ENCODE data around the gene TMEM120B.

TMEM120B gene

DNA sequence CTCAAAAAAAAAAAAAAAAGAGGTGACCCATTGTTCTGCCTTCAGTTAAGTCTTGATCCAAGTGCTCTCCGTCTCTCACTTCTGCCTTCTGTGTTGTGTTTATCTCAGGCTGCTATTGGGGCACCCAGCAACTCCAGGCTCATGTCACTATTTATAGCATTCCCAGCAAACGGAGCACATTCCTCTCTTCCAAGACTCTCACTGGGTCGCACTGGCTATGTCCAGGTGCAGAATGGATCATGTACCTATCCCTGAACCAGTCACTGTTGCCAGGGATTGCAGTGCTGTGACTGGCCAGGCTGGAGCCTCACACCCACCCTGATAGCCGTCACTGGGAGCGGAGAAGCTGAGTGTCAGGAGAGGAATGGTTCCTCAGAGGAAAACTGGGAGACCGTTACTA is 49.7 kb downstream of the TMEM120B start:
- ChIA-PET POLR2A (no interaction called here), CTCF (no interaction called here)
- no peak for DNase-seq (ENCODE audit: extremely low spot score)
- TF ChIP-seq FOXM1 (IDR thresholded peaks at IDR 0.05; ENCODE audit: borderline replicate concordance), result no peak
- TF ChIP-seq TARDBP (IDR thresholded peaks at IDR 0.05), result no peak
- no peak for TF ChIP-seq SP1 (IDR thresholded peaks at IDR 0.05)
- no peak for TF ChIP-seq HDGF (IDR thresholded peaks at IDR 0.05; ENCODE audit: borderline replicate concordance)
- TF ChIP-seq SUZ12 (IDR thresholded peaks at IDR 0.05), result no peak
- no peak for TF ChIP-seq ELF4 (IDR thresholded peaks at IDR 0.05)
- no peak for TF ChIP-seq ARNT (IDR thresholded peaks at IDR 0.05)
- no peak for TF ChIP-seq LEF1 (IDR thresholded peaks at IDR 0.05; ENCODE audit: borderline replicate concordance)
- TF ChIP-seq L3MBTL2 (conservative IDR thresholded peaks at IDR 0.05), result no peak
- TF ChIP-seq ZNF384 (IDR thresholded peaks at IDR 0.05), result no peak
- no peak for TF ChIP-seq CTBP1 (IDR thresholded peaks at IDR 0.05; ENCODE audit: borderline replicate concordance)
- TF ChIP-seq BHLHE40 (IDR thresholded peaks at IDR 0.05; ENCODE audit: borderline replicate concordance), result no peak
- TF ChIP-seq FOXA1 (IDR thresholded peaks at IDR 0.05), result no peak
- TF ChIP-seq, protein P1, sequence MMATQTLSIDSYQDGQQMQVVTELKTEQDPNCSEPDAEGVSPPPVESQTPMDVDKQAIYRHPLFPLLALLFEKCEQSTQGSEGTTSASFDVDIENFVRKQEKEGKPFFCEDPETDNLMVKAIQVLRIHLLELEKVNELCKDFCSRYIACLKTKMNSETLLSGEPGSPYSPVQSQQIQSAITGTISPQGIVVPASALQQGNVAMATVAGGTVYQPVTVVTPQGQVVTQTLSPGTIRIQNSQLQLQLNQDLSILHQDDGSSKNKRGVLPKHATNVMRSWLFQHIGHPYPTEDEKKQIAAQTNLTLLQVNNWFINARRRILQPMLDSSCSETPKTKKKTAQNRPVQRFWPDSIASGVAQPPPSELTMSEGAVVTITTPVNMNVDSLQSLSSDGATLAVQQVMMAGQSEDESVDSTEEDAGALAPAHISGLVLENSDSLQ (IDR thresholded peaks at IDR 0.05), result no peak
- no peak for TF ChIP-seq NFRKB (IDR thresholded peaks at IDR 0.05)
- TF ChIP-seq FOXK2 (IDR thresholded peaks at IDR 0.05), result no peak

DNA sequence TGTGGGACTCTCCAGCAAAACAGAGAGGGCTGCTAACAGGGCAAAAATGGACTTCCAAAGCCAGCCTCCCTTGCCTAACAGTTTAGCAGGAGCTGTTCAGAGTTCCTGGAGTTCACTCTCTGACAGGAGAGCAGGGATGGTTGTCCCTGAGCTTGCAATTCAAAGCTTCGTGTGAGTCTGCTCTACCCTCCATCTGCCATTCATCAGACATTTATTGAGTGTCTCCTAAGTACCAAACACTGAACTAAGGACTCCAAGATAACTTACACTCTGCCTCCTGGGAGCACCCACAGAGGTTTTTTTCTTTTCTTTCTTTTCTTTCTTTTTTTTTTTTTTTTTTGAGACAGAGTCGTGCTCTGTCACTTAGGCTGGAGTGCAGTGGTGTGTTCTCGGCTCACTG is 52.3 kb downstream of the TMEM120B start:
- no peak for TF ChIP-seq FOXM1 (IDR thresholded peaks at IDR 0.05; ENCODE audit: borderline replicate concordance)
- no peak for TF ChIP-seq NFRKB (IDR thresholded peaks at IDR 0.05)
- TF ChIP-seq BHLHE40 (IDR thresholded peaks at IDR 0.05; ENCODE audit: borderline replicate concordance), result no peak
- no peak for TF ChIP-seq HDGF (IDR thresholded peaks at IDR 0.05; ENCODE audit: borderline replicate concordance)
- TF ChIP-seq CTBP1 (IDR thresholded peaks at IDR 0.05; ENCODE audit: borderline replicate concordance), result no peak
- no peak for TF ChIP-seq ZNF384 (IDR thresholded peaks at IDR 0.05)
- TF ChIP-seq FOXA1 (IDR thresholded peaks at IDR 0.05), result no peak
- no peak for DNase-seq (ENCODE audit: extremely low spot score)
- ChIA-PET POLR2A (no interaction called here), CTCF (no interaction called here)

DNA sequence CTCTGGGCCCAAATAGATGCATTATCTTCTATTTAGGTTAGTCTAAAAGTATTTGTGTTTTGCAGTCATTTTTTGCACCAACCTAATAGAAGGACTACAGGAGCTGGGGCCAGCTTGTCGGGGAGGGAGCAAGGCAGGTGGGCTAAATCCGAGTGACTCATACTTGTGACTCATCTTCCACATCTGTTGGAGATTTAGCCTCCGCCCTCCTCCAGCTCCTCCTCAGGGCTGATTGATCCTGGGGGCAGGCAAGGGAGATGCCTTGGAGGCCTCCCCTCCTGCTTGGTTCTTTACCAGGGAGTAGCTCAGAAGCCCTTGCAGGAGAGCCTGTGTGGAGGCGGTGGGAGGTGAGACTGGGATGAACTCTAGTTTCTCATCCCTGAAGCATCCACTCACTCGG is 53.0 kb downstream of the TMEM120B start:
- ChIA-PET POLR2A (interaction anchor here (0.8 kb wide), 1 partner anchor 52 kb away, joined by 3 read pairs; no protein-coding TSS in a partner anchor), CTCF (interaction anchor here (0.8 kb wide), 1 partner anchor 29 kb away, joined by 3 read pairs; no protein-coding TSS in a partner anchor)
- no peak for TF ChIP-seq LEF1 (IDR thresholded peaks at IDR 0.05; ENCODE audit: borderline replicate concordance)
- TF ChIP-seq HDGF (IDR thresholded peaks at IDR 0.05; ENCODE audit: borderline replicate concordance), result no peak
- no peak for DNase-seq (ENCODE audit: extremely low spot score)

DNA sequence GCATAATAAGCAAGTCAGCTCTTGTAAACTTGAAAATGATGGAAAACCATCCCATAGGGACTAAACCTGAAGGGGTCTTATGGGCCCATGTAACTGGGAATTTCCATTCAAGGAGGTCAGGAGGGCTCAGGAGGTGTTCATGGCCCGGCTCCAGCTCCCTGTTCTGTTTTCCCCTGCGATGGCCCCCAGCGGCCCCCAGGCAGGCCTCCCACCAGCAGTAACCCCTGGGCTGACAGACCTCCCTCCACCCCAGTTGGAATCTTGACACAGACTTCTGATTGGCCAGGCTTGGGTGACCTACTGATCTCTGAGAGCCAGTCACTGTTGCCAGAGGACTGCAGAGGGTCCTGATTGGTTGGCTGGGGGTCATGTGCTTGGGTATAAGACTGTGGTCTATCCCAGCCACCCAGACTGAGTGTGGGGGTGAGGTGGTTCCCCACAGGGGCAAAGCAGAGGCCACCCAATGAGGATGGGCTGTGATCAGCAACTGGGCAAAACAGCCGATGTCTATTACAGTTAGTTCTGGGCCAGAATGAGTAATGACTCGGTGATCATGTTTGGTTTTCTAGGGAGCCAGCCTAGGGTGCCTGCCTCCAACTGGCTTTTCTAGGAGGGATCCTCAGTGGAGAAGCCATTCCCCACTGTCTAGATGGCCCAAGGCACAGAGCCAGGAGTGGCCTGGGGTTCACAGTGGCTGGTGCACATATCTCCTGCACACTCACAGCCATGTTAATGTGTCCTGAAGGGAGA is 53.9 kb downstream of the TMEM120B start:
- TF ChIP-seq ELF4 (IDR thresholded peaks at IDR 0.05) (no peak), HDGF (IDR thresholded peaks at IDR 0.05; ENCODE audit: borderline replicate concordance) (no peak), CTBP1 (IDR thresholded peaks at IDR 0.05; ENCODE audit: borderline replicate concordance) (no peak), FOXK2 (IDR thresholded peaks at IDR 0.05) (no peak), ARNT (IDR thresholded peaks at IDR 0.05) (no peak), FOXA1 (IDR thresholded peaks at IDR 0.05) (no peak), L3MBTL2 (conservative IDR thresholded peaks at IDR 0.05) (no peak), SP1 (IDR thresholded peaks at IDR 0.05) (no peak), TARDBP (IDR thresholded peaks at IDR 0.05) (no peak), ZNF384 (IDR thresholded peaks at IDR 0.05) (no peak), NFRKB (IDR thresholded peaks at IDR 0.05) (no peak), BHLHE40 (IDR thresholded peaks at IDR 0.05; ENCODE audit: borderline replicate concordance) (no peak), LEF1 (IDR thresholded peaks at IDR 0.05; ENCODE audit: borderline replicate concordance) (no peak), SUZ12 (IDR thresholded peaks at IDR 0.05) (no peak), FOXM1 (IDR thresholded peaks at IDR 0.05; ENCODE audit: borderline replicate concordance) (no peak)
- TF ChIP-seq, protein P1 (IDR thresholded peaks at IDR 0.05), result no peak
- CTCF ChIA-PET, result interaction anchor here (0.8 kb wide), 2 partner anchors 28 to 53 kb away, joined by 3 to 4 read pairs; no protein-coding TSS in a partner anchor
- DNase-seq (ENCODE audit: extremely low spot score), result no peak
- POLR2A ChIA-PET, result interaction anchor here (0.6 to 1.0 kb wide), 2 partner anchors 54 to 213 kb away, joined by 3 read pairs; partner anchors contain the start of gene TMEM120B

DNA sequence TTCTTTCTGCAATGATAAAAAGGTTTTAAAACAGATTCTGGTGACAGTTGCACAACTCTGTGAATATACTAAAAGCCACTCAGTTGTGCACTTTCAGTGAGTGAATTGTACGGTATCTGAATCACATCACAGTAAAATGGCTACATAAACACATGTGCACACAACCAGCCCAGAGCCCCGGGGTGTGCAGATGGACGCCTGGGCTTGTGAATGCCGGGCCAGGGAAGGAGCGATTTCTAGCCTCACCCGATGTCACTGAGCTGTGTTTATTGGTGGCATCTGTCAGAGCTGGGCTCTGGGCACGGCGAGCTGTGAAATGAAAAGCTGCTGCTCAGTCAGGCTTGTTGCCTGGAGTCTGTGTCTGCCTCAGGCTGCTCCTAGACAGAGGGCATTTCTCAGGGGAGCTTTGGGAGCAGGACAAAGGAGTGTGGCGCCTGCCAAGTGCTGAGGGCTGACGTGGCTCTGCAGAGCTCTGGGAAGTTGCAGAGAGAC is 55.0 kb downstream of the TMEM120B start:
- no peak for DNase-seq (ENCODE audit: extremely low spot score)
- ChIA-PET CTCF (interaction anchor here (0.6 kb wide), 2 partner anchors 27 to 143 kb away, joined by 3 read pairs; no protein-coding TSS in a partner anchor), POLR2A (interaction anchor here (0.6 to 1.5 kb wide), 3 partner anchors 55 to 214 kb away, joined by 3 read pairs; partner anchors contain the start of gene TMEM120B)
- TF ChIP-seq SP1 (IDR thresholded peaks at IDR 0.05) (no peak), L3MBTL2 (conservative IDR thresholded peaks at IDR 0.05) (no peak), LEF1 (IDR thresholded peaks at IDR 0.05; ENCODE audit: borderline replicate concordance) (no peak), BHLHE40 (IDR thresholded peaks at IDR 0.05; ENCODE audit: borderline replicate concordance) (no peak), FOXM1 (IDR thresholded peaks at IDR 0.05; ENCODE audit: borderline replicate concordance) (no peak), TARDBP (IDR thresholded peaks at IDR 0.05) (no peak), NFRKB (IDR thresholded peaks at IDR 0.05) (no peak), FOXA1 (IDR thresholded peaks at IDR 0.05) (no peak), ELF4 (IDR thresholded peaks at IDR 0.05) (no peak), HDGF (IDR thresholded peaks at IDR 0.05; ENCODE audit: borderline replicate concordance) (no peak), FOXK2 (IDR thresholded peaks at IDR 0.05) (no peak), ARNT (IDR thresholded peaks at IDR 0.05) (no peak), CTBP1 (IDR thresholded peaks at IDR 0.05; ENCODE audit: borderline replicate concordance) (no peak), ZNF384 (IDR thresholded peaks at IDR 0.05) (no peak), SUZ12 (IDR thresholded peaks at IDR 0.05) (no peak)
- TF ChIP-seq, protein P1 (IDR thresholded peaks at IDR 0.05), result no peak
